IgD-negative memory B cell (primary cell): ENCODE measurements around the gene UCN3. TPM values are rescaled to one million over a fixed set of nuclear protein-coding genes. Genes with fewer than 3 reads are reported as not detected.

Experiments
- H3K27ac Mint-ChIP-seq, 3 donors: one replicate each; pipeline ENCODE4 v1.8.0; 2020 to 2022; ENCODE audit warnings: mild to moderate bottlenecking in 3 of 3, mixed read lengths in 3 of 3, moderate library complexity in 1 of 3
- H3K27me3 Mint-ChIP-seq: one replicate; pipeline ENCODE4 v1.8.0; 2021; ENCODE audit warnings: mixed read lengths
- H3K36me3 Mint-ChIP-seq: one replicate; pipeline ENCODE4 v1.8.0; 2020; ENCODE audit warnings: mild to moderate bottlenecking, mixed read lengths
- H3K4me1 Mint-ChIP-seq, 3 donors: one replicate each; pipeline ENCODE4 v1.8.0; 2020 to 2022; ENCODE audit warnings: mixed read lengths in 3 of 3, mild to moderate bottlenecking in 1 of 3
- H3K4me3 Mint-ChIP-seq, 4 donors: one replicate each; pipeline ENCODE4 v1.8.0; 2020 to 2022; ENCODE audit warnings: mild to moderate bottlenecking in 4 of 4, mixed read lengths in 4 of 4, moderate library complexity in 3 of 4
- H3K9me3 Mint-ChIP-seq, 3 donors: one replicate each; pipeline ENCODE4 v1.8.0; 2020 to 2021; ENCODE audit warnings: mixed read lengths in 3 of 3, mild to moderate bottlenecking in 1 of 3
- polyA plus RNA-seq: library from polyadenylated mRNA; unstranded; fragments of 300-500 nt; fragmentation: Illumina TruSeq; gene quantifications from one replicate; pipeline ENCODE4 v1.2.3, GENCODE V29; 2021

The UCN3 gene
- polyA plus RNA-seq, 1 donor from 2014 or later, result not detected

GRCh38 chr10:5412277-5412941, 47.6 kb downstream of the UCN3 start, which contains the start of gene NET1:
TSS of gene NET1 (plus strand) at chr10:5412557. CDS start at chr10:5412693, 136 bp downstream.
- H3K9me3 Mint-ChIP-seq, result peaks cover 0 to 6% (median 0%) of the 10 kb centered on the region in 3 donors
- H3K27ac Mint-ChIP-seq, result peak within 1 kb of the TSS in 1 of 3 donors; percentile 16
- H3K36me3 Mint-ChIP-seq, result no peaks in the 10 kb centered on the region
- H3K4me3 Mint-ChIP-seq, result peak within 1 kb of the TSS; percentile 82 to 94 (median 92)
- H3K4me1 Mint-ChIP-seq, result peaks cover 0 to 3% (median 3%) of the 10 kb centered on the region in 3 donors
- H3K27me3 Mint-ChIP-seq, result peaks cover 9% of the 10 kb centered on the region

DNA sequence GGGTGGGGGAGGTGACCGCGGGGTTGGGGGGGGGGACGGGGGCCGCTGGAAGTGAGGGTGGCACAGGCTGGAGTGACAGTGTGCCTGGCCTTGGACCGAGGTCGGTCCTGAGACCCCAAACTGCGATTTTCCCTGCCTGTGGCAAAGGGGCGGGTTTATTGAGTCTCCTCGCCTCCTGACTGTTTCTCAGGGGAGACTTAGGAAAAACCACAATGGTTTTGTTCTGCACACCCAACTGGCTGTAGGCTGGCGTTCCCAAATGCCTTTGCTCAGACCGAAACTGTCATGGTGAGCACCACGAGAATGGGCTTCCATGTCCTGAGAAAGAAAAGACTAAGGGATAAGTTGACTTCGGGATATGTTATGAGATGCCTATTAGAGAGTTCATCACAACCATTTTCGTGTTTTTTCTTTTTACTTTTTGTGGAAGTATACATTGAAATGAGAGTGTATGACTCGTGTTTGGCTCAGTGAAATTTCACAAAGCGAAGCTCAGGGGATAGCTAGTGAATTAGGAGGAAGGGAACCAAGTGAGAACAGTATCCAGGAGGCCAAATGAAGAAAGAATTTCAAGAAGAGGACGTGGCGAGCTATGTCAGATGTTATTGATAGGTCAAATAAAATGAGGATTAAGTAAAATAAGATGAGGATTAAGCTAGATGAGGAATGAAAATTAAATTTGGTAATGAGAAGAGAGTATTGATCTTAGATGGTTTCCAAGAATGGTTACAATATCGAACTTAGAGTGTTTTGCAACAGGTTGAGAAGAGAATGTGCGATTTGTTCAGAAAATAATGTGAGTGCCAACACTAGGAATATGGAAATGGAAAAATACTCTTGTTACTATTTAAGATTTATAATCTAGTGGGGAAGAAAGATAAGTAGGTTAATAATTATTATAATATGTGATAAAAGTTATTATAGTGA, 48.5 kb downstream of the UCN3 start:
- peaks cover 2 to 6% (median 3%) of the 10 kb centered on the region in 3 donors for H3K9me3 Mint-ChIP-seq
- H3K27me3 Mint-ChIP-seq, result peaks cover 7% of the 10 kb centered on the region
- no peak overlapping the region for H3K4me3 Mint-ChIP-seq
- peaks cover under 1% of the 10 kb centered on the region for H3K36me3 Mint-ChIP-seq
- H3K27ac Mint-ChIP-seq, result no peak overlapping the region
- peaks cover 0 to 3% (median 3%) of the 10 kb centered on the region in 3 donors for H3K4me1 Mint-ChIP-seq

DNA sequence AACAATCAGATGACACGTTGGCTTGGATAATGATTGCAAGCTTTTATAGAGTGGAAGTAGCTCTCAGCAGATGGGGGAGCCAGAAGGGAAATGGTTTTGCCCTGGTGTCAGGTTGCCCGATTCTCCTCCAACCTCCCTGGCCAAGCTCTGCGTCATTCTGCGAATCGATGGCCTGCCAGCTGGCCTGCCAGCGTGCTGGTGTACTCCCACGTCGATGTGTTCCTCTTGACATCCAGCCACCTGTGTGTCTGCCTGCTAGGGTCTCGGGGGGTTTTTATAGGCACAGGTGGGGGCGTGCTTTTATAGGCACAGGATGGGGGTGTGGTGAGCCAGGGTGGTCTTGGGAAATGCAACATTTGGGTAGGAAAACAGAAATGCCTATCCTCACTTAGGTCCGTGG, 52.2 kb downstream of the UCN3 start:
- Mint-ChIP-seq H3K36me3 (peaks cover 6% of the 10 kb centered on the region), H3K9me3 (peaks cover 10 to 18% (median 12%) of the 10 kb centered on the region in 3 donors), H3K27me3 (peaks cover 1% of the 10 kb centered on the region), H3K27ac (no peak overlapping the region), H3K4me3 (no peak overlapping the region), H3K4me1 (peaks cover 0 to 3% (median 3%) of the 10 kb centered on the region in 3 donors)

- Mint-ChIP-seq H3K4me1 (no peaks in the 10 kb centered on the region), H3K27me3 (peaks cover 1% of the 10 kb centered on the region), H3K36me3 (peaks cover 8% of the 10 kb centered on the region), H3K9me3 (peaks cover 10 to 18% (median 12%) of the 10 kb centered on the region in 3 donors), H3K27ac (no peak overlapping the region), H3K4me3 (no peak overlapping the region)
These were observed 53.8 kb downstream of the UCN3 start for GRCh38 chr10:5418584-5418983.

DNA sequence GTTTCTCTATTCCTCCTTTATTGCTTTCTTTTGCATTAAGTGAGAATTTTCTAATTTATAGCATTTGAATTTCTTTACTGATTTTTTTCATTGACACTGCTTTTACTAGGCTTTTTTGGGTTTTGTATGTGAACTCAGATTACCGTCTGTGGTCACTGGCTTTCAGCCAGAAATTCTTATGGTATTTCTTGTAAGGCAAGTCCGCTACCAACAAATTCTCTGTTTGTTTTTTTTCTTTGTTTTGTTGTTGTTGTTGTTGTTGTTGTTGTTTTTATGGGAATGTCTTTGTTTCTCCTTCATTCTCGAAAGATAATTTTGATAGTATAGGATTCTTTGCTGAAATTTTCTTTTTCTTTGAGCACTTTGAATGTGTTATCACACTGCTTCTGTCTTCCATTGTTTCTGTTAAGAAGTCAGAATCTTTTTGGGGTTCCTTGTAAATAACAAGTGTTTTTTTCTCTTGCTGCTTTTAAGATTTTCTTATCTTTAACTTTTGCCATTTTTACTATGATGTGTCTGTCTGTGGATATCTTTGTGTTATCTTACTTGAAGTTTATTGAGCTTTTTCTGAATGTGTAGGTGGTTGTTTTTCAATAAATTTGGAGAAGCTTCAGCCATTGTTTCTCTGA, 54.8 kb downstream of the UCN3 start:
- no peak overlapping the region for H3K4me3 Mint-ChIP-seq
- peaks cover 10 to 18% (median 12%) of the 10 kb centered on the region in 3 donors for H3K9me3 Mint-ChIP-seq
- H3K27ac Mint-ChIP-seq, result no peak overlapping the region
- H3K4me1 Mint-ChIP-seq, result no peaks in the 10 kb centered on the region
- H3K27me3 Mint-ChIP-seq, result peaks cover 1% of the 10 kb centered on the region
- H3K36me3 Mint-ChIP-seq, result peaks cover 8% of the 10 kb centered on the region

GRCh38 chr10:5423771-5424170, 59.0 kb downstream of the UCN3 start:
- peaks cover 4 to 13% (median 8%) of the 10 kb centered on the region in 3 donors for H3K9me3 Mint-ChIP-seq
- H3K27me3 Mint-ChIP-seq, result peaks cover 1% of the 10 kb centered on the region

More at GRCh38 chr10:5423771-5424170, 59.0 kb downstream of the UCN3 start:
- Mint-ChIP-seq H3K27ac (no peak overlapping the region), H3K4me3 (no peak overlapping the region), H3K4me1 (peaks cover 0 to 3% (median 0%) of the 10 kb centered on the region in 3 donors), H3K36me3 (peaks cover 6% of the 10 kb centered on the region)

Other genes starting within 250 kb of the UCN3 start
- not detected for gene AKR1C8, start 179.8 kb upstream of the UCN3 start, polyA plus RNA-seq
- not detected for gene AKR1C4, start 168.1 kb upstream of the UCN3 start, polyA plus RNA-seq
- gene TUBAL3, start 39.9 kb downstream of the UCN3 start, polyA plus RNA-seq, result not detected
- gene NET1, start 47.6 kb downstream of the UCN3 start, polyA plus RNA-seq, result 3.7 TPM
- not detected for gene CALML5, start 134.6 kb downstream of the UCN3 start, polyA plus RNA-seq
- gene CALML3, start 160.0 kb downstream of the UCN3 start, polyA plus RNA-seq, result not detected